NCI-H146 (cell line): ENCODE data around the gene ZNF853.
"Not testable (repeated sequence)": the region's sequence is repeated elsewhere in the genome, so short reads cannot be mapped to it uniquely, and the experiment has no call there.

Experiments used
- DNase-seq: peaks from one replicate; lab custom pipeline; 2025; lab: John Stamatoyannopoulos, UW

Gene ZNF853

GRCh38 chr7:6652446-6653011 lies 37.1 kb downstream of the ZNF853 start:
- DNase-seq = no peak

GRCh38 chr7:6653071-6654003 lies 37.9 kb downstream of the ZNF853 start:
- DNase-seq = no peak

- no peak for DNase-seq
Observed at GRCh38 chr7:6654113-6654841, 38.9 kb downstream of the ZNF853 start.

- no peak for DNase-seq
Observed at GRCh38 chr7:6654842-6655610, 39.6 kb downstream of the ZNF853 start.

GRCh38 chr7:6655636-6656385 lies 40.4 kb downstream of the ZNF853 start:
- DNase-seq = no peak

GRCh38 chr7:6656413-6656812 lies 41.0 kb downstream of the ZNF853 start:
- DNase-seq = no peak

GRCh38 chr7:6658618-6659345 lies 43.4 kb downstream of the ZNF853 start:
- DNase-seq = no peak

- DNase-seq = not testable (repeated sequence)
Observed at GRCh38 chr7:6670851-6671250, 55.4 kb downstream of the ZNF853 start.
